A549 (cell line): ENCODE results near the gene DPP10. TPM values are rescaled to one million over a fixed set of nuclear protein-coding genes. Genes with fewer than 3 reads are reported as not detected.

ENCODE experiments used
- ATAC-seq, 2 experiments: fragments of 200-7000 bp in 1 of 2; fragments of >200 bp in 1 of 2; cut with Nextera tagmentation in 1 of 2; cut with Tn5 transposase in 1 of 2; 3 replicates each; pipeline versions ENCODE4 v1.8.0 to v1.9.1; 2018 to 2020; ENCODE audit warnings: mild to moderate bottlenecking in 1 of 2, moderate library complexity in 1 of 2
- CTCF ChIA-PET: fragments of 300-600 bp; sonication (Branson Sonifier 250); formaldehyde crosslinking; extraction: SDS; loops from one replicate; lab custom pipeline; 2021; ENCODE audit warnings: antibody characterized with exemption, inconsistent platforms; lab: Yijun Ruan, JAX
- POLR2A ChIA-PET: fragments of 350-600 bp; formaldehyde crosslinking; extraction: SDS; loops from one replicate; lab custom pipeline; 2021; ENCODE audit warnings: antibody characterized with exemption, inconsistent platforms; lab: Yijun Ruan, JAX
- DNase-seq, 2 experiments: peaks; one replicate each; pipeline versions ENCODE4 v3.0.0 to v3.0.0-alpha.2; 2011 to 2016; ENCODE audit warnings: low read depth in 1 of 2, low spot score in 1 of 2
- FAIRE-seq: peaks from 2 replicates; lab custom pipeline; 2011; peaks lifted over from hg19 to GRCh38; lab: Jason Lieb, UNC
- H3K27ac ChIP-seq, 2 experiments: fragments of >200 bp; sonication (Bioruptor Twin); formaldehyde crosslinking; 3 replicates each; pipeline ENCODE4 v1.5.1; 2016 to 2017
- H3K4me1 ChIP-seq: fragments of >200 bp; sonication (Bioruptor Twin); formaldehyde crosslinking; 3 replicates; pipeline ENCODE4 v1.6.1; 2016
- H3K4me2 ChIP-seq: fragments of >200 bp; sonication (Bioruptor Twin); formaldehyde crosslinking; 3 replicates; pipeline ENCODE4 v1.6.1; 2016
- H3K4me3 ChIP-seq: fragments of >200 bp; sonication (Bioruptor Twin); formaldehyde crosslinking; 3 replicates; pipeline ENCODE4 v1.5.1; 2016
- H3K9me3 ChIP-seq: fragments of >200 bp; sonication (Bioruptor Twin); formaldehyde crosslinking; 3 replicates; pipeline ENCODE4 v1.6.1; 2016
- CBX2 ChIP-seq: fragments of 200-600 bp; sonication (generic); IDR thresholded peaks from 2 replicates; pipeline ENCODE4 v1.6.1; 2016; ENCODE audit warnings: low read depth, mild to moderate bottlenecking, borderline replicate concordance
- CBX8 ChIP-seq: fragments of 200-600 bp; sonication (generic); IDR thresholded peaks from 2 replicates; pipeline ENCODE4 v1.6.1; 2016
- CEBPB ChIP-seq, 2 experiments: fragments of >200 bp in 1 of 2; sonication (Bioruptor Twin) in 1 of 2; formaldehyde crosslinking in 1 of 2; IDR thresholded peaks; 2 replicates each; pipeline ENCODE4 v1.6.1; 2012 to 2016
- EHMT2 ChIP-seq: fragments of 200-600 bp; sonication (generic); IDR thresholded peaks from 2 replicates; pipeline ENCODE4 v1.6.1; 2016; ENCODE audit warnings: antibody characterized with exemption, low read depth, mild to moderate bottlenecking, moderate library complexity
- FOSB ChIP-seq: fragments of 250-450 bp; sonication (Bioruptor Pico); IDR thresholded peaks from 2 replicates; pipeline ENCODE4 v1.5.0; 2020; ENCODE audit warnings: mild to moderate bottlenecking, moderate library complexity
- JUN ChIP-seq, 2 experiments: fragments of >200 bp; sonication (Bioruptor Twin); formaldehyde crosslinking; IDR thresholded peaks; 2 replicates in 1 of 2; 3 replicates in 1 of 2; pipeline ENCODE4 v1.6.1; 2016 to 2017
- JUNB ChIP-seq: fragments of >200 bp; sonication (Bioruptor Twin); formaldehyde crosslinking; IDR thresholded peaks from 2 replicates; pipeline ENCODE4 v1.6.1; 2016
- MAZ ChIP-seq: fragments of 150-350 bp; IDR thresholded peaks from 2 replicates; pipeline ENCODE4 v1.6.1; 2014; ENCODE audit warnings: antibody characterized with exemption, low read depth, low read length, borderline replicate concordance
- MYC ChIP-seq: IDR thresholded peaks from 2 replicates; pipeline ENCODE4 v1.6.1; 2012; ENCODE audit warnings: mild to moderate bottlenecking, inconsistent platforms, low read length, improper control_type of control experiment, borderline replicate concordance
- NFE2L2 ChIP-seq: fragments of 150-350 bp; conservative IDR thresholded peaks from 2 replicates; pipeline ENCODE4 v1.6.1; 2014; ENCODE audit warnings: low read length
- NPAS2 ChIP-seq: fragments of 250-450 bp; sonication (Bioruptor Pico); IDR thresholded peaks from 2 replicates; pipeline ENCODE4 v1.8.0; 2022; ENCODE audit warnings: mild to moderate bottlenecking, moderate library complexity, borderline replicate concordance
- POLR2AphosphoS2 ChIP-seq: conservative IDR thresholded peaks from 2 replicates; pipeline ENCODE4 v1.6.1; 2012; ENCODE audit warnings: low read length, improper control_type of control experiment, inconsistent platforms
- RAD21 ChIP-seq, 2 experiments: fragments of >200 bp in 1 of 2; sonication (Bioruptor Twin) in 1 of 2; formaldehyde crosslinking in 1 of 2; IDR thresholded peaks in 1 of 2; conservative IDR thresholded peaks in 1 of 2; 2 replicates in 1 of 2; 3 replicates in 1 of 2; pipeline ENCODE4 v1.6.1; 2012 to 2018; ENCODE audit warnings: inconsistent platforms in 1 of 2
- RNF2 ChIP-seq: fragments of 200-600 bp; sonication (generic); IDR thresholded peaks from 2 replicates; pipeline ENCODE4 v1.6.1; 2016; ENCODE audit warnings: low read depth, mild to moderate bottlenecking, antibody characterized with exemption, moderate library complexity, borderline replicate concordance
- TP53 ChIP-seq: fragments of 250-450 bp; sonication (Bioruptor Pico); IDR thresholded peaks from 2 replicates; pipeline ENCODE4 v1.5.0; 2021; ENCODE audit warnings: mild to moderate bottlenecking, moderate library complexity
- ZSCAN20 ChIP-seq: fragments of 250-450 bp; sonication (Bioruptor Pico); IDR thresholded peaks from 2 replicates; pipeline ENCODE4 v1.8.0; 2022; ENCODE audit warnings: mild to moderate bottlenecking, moderate library complexity
- WGBS: methylation state at CpG from one replicate; pipeline ENCODE4 v1.1.6; 2017; ENCODE audit errors: missing lambda C conversion rate; 5-methylcytosine and 5-hydroxymethylcytosine counted together
- polyA plus RNA-seq, 4 experiments: library from polyadenylated mRNA; depleted of rRNA in 3 of 4; stranded (reverse); fragments of >200 nt; fragmentation: RNase III in 1 of 4; extraction: RNeasy Plus Mini Kit Qiagen cat#74134 plus additional on column Dnase treatment in 1 of 4; gene quantifications; 2 replicates in 3 of 4; 3 replicates in 1 of 4; pipeline ENCODE4 v1.2.3, GENCODE V29; 2011 to 2017
- TF ChIP-seq, protein P1 (sequence below): fragments of 200-600 bp; sonication (generic); IDR thresholded peaks from 2 replicates; pipeline ENCODE4 v1.6.1; 2016; ENCODE audit warnings: antibody characterized with exemption, mild to moderate bottlenecking, moderate library complexity
- TF ChIP-seq, protein P2 (sequence below): IDR thresholded peaks from 2 replicates; pipeline ENCODE4 v1.6.1; 2012; ENCODE audit warnings: low read depth, borderline replicate concordance
- TF ChIP-seq, protein P3 (sequence below): fragments of 150-350 bp; IDR thresholded peaks from 2 replicates; pipeline ENCODE4 v1.6.1; 2014; ENCODE audit warnings: low read depth, mild to moderate bottlenecking, low read length

The DPP10 gene
- polyA plus RNA-seq, 2 of the 4 experiments (the other 2 are of a cell fraction) = not detected

DNA sequence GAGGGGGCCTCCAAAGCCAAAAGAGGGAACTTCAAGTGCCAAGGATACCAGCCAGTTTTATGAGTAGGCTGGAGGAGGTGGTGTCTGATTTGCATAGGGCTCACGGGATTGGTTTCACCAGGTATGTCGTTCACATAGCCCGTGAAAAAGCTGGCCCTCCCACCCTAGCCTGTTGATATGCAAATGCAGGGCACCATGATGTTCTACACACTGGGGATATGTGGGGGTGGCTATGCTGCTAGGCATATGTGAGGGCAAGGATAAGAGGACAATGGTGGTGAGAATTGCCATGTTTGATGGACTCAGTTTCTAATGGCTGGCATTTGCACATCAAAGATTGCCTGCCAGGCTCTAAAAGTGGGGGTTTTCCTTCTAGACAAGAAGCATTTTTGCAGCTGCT, 378.6 kb downstream of the DPP10 start (continued):
- TF ChIP-seq, protein P1, sequence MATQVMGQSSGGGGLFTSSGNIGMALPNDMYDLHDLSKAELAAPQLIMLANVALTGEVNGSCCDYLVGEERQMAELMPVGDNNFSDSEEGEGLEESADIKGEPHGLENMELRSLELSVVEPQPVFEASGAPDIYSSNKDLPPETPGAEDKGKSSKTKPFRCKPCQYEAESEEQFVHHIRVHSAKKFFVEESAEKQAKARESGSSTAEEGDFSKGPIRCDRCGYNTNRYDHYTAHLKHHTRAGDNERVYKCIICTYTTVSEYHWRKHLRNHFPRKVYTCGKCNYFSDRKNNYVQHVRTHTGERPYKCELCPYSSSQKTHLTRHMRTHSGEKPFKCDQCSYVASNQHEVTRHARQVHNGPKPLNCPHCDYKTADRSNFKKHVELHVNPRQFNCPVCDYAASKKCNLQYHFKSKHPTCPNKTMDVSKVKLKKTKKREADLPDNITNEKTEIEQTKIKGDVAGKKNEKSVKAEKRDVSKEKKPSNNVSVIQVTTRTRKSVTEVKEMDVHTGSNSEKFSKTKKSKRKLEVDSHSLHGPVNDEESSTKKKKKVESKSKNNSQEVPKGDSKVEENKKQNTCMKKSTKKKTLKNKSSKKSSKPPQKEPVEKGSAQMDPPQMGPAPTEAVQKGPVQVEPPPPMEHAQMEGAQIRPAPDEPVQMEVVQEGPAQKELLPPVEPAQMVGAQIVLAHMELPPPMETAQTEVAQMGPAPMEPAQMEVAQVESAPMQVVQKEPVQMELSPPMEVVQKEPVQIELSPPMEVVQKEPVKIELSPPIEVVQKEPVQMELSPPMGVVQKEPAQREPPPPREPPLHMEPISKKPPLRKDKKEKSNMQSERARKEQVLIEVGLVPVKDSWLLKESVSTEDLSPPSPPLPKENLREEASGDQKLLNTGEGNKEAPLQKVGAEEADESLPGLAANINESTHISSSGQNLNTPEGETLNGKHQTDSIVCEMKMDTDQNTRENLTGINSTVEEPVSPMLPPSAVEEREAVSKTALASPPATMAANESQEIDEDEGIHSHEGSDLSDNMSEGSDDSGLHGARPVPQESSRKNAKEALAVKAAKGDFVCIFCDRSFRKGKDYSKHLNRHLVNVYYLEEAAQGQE = no peak

DNA sequence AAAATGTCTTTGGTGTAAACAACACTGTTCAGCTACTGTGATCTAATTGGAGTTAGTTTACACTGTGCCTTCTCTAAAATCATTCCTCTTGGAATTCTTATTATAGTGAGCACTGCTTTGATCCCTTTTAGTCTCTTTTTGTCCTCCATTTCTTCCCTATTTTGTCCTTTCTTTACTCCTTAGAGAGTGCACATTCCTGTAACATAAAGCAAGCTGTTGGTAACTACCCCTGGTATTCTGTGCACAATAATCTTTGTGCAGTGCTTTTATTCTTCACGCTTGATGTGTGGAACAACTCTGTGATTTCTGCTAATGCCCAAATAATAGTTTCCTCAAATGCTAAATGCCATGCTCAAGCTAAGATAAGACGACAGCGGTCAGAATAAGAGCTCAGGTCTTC, 401.5 kb downstream of the DPP10 start:
- no peak for FAIRE-seq
- no peaks in the 10 kb centered on the region for H3K4me1 ChIP-seq
- ChIA-PET POLR2A (no interaction called here), CTCF (no interaction called here)
- ATAC-seq = no peak
- TF ChIP-seq CEBPB (IDR thresholded peaks at IDR 0.05) = no peak
- TF ChIP-seq JUN (IDR thresholded peaks at IDR 0.05) = no peak
- no peak for TF ChIP-seq JUNB
- TF ChIP-seq CBX2 = no peak
- no peak for TF ChIP-seq EHMT2
- no peak for TF ChIP-seq TP53 (CRISPR knock-in tag)
- TF ChIP-seq ZSCAN20 (CRISPR knock-in tag) = no peak
- TF ChIP-seq, protein P1 = no peak
- TF ChIP-seq, protein P2, sequence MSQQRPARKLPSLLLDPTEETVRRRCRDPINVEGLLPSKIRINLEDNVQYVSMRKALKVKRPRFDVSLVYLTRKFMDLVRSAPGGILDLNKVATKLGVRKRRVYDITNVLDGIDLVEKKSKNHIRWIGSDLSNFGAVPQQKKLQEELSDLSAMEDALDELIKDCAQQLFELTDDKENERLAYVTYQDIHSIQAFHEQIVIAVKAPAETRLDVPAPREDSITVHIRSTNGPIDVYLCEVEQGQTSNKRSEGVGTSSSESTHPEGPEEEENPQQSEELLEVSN = no peak
- TF ChIP-seq CBX8 = no peak
- no peak for TF ChIP-seq NPAS2 (CRISPR knock-in tag)
- TF ChIP-seq MYC = no peak
- TF ChIP-seq, protein P3, sequence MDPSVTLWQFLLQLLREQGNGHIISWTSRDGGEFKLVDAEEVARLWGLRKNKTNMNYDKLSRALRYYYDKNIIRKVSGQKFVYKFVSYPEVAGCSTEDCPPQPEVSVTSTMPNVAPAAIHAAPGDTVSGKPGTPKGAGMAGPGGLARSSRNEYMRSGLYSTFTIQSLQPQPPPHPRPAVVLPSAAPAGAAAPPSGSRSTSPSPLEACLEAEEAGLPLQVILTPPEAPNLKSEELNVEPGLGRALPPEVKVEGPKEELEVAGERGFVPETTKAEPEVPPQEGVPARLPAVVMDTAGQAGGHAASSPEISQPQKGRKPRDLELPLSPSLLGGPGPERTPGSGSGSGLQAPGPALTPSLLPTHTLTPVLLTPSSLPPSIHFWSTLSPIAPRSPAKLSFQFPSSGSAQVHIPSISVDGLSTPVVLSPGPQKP = no peak
- no peak for TF ChIP-seq POLR2AphosphoS2
- TF ChIP-seq FOSB (CRISPR knock-in tag) = no peak
- no peak for TF ChIP-seq RNF2
- TF ChIP-seq MAZ = no peak
- TF ChIP-seq RAD21 (conservative IDR thresholded peaks at IDR 0.05 in 1 of 2, IDR thresholded peaks at IDR 0.05 in 1 of 2) = no peak
- no peak for TF ChIP-seq NFE2L2
- H3K4me2 ChIP-seq = no peak overlapping the region
- H3K27ac ChIP-seq = no peak overlapping the region
- 3% methylated on average over 3 of the region's 3 CpGs for WGBS
- no peaks in the 10 kb centered on the region; the same call in 2 of the 3 replicates for H3K9me3 ChIP-seq
- H3K4me3 ChIP-seq = no peak overlapping the region
- DNase-seq = no peak
